Fibroblast of upper back skin (primary cell): ENCODE data around the gene CEP350.
"Not testable (repeated sequence)": the region's sequence is repeated elsewhere in the genome, so short reads cannot be mapped to it uniquely, and the experiment has no call there.

ENCODE experiments used
- DNase-seq: peaks from one replicate; pipeline ENCODE4 v3.0.0-alpha.2; 2013

CEP350 gene

GRCh38 chr1:180133688-180134087, 179.1 kb downstream of the CEP350 start:
- not testable (repeated sequence) for DNase-seq

GRCh38 chr1:180135535-180135934, 180.9 kb downstream of the CEP350 start:
- DNase-seq: peak; percentile 22

DNA sequence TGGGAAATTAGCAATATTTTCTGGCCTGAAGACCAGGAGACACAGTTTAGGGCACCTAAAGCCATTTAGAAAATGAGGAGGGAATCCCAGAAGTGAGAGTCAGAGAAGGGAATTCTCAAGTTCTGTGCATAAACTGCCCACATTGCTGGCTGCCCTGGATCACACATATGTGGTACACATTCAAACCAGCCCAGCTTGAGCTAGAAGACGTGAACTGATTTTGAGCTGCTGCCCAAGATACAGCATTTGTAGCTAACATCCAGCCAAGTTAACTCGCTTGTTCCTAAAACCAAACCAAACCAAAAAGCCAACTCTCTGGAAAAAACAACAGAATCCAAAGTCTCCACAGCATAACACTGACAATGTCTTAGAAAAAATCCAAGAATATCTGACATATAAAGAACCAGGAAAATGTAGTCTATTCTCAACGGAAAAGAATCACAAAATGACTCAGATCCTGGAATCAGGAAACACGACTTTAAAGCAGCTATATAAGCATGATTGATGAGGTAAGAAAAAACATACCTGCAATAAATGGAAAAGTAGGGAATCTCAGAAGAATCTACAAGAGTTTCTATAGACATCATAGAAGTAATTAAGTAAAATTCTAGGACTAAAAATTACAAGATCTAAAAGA, 181.8 kb downstream of the CEP350 start:
- no peak for DNase-seq

GRCh38 chr1:180136968-180137356, 182.4 kb downstream of the CEP350 start:
- DNase-seq: no peak

GRCh38 chr1:180137776-180138175, 183.2 kb downstream of the CEP350 start:
- DNase-seq: no peak

DNA sequence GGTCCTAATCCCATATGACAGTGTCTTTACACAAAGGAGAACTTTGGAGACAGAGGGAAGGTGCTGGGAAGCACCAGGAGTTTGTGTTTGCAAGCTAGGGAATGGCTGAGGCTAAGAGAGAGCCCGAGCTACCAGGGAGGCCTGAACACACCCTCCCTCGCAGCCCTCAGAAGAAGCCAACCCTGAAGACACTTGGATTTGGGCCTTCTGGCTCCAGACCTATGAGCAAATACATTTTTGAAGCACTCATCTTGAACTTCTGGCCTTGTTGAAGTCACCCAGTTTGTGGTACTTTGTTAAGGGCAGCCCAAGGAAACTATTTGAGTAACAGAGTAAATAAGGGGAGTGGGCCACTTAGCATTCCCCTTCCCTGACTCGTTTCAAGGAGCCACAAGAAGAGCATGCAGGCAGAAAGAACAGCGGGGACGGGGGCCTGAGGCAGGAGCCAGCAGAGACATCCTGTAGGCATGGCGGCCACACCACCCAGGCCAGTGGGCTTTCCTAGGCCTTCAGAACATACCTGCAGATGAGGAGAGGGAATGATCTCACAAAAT, 186.8 kb downstream of the CEP350 start:
- no peak for DNase-seq

- DNase-seq: no peak
These were observed 188.7 kb downstream of the CEP350 start for GRCh38 chr1:180143359-180143758.

- DNase-seq: no peak
These were observed 190.2 kb downstream of the CEP350 start for GRCh38 chr1:180144659-180145357.

- no peak for DNase-seq
These were observed 190.8 kb downstream of the CEP350 start for GRCh38 chr1:180145446-180145845.

DNA sequence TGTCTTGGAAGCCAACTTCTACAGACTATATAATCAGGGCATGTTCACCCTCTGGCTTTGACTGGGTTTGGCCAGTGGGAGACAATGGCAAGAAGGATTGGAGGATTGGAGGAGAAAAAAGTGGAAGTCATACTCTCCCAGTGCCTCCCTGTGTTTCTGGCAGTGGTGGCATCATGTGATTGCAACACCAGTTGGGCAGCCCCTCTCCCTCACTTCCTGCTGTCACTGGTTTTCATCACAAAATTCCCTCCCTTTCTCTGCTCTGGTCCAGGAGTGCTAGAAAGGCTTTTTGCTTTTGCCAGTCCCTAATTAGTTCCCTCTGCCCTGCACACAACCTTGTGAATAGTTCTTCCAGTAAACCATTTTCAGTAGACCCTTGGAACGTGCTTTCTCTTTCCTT, 196.4 kb downstream of the CEP350 start:
- no peak for DNase-seq

DNA sequence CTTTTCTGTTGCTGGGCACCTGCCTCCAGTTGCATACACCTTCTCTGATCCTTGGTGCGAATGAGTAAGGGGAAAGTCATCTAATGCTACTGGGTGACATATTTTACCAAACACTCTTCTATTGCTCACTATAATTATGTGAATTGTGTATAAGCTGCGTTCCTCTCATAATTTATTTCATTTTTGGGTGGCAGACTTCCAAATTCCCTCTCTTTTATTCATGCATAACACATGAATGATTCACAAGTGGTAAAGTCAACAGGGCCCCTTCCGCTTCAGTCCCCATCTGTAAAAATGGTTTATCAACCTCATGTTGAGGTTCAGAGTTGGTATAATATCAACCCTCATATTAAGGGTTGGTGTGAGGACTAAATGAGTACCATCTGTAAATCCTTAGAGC, 196.9 kb downstream of the CEP350 start:
- DNase-seq: peak; percentile 92

DNA sequence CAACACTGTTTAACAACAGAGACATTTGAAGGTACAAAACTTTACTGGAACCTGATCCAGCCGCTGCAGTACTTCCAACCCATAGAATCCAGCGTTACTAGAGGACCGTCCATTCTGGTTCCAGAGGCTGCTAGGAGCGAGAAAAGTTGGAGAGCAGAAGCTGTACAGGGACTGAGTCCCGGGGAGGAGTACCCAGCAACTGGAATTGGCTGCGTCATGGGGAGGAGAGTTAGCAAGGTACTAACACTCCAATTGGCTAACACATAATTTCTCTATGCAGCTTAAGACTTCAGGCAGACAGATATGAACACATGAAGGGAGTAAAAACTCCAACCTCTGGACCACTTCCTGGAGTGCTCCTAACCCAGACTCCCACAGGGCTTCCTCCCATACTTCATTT, 198.0 kb downstream of the CEP350 start:
- DNase-seq: no peak

- no peak for DNase-seq
These were observed 198.4 kb downstream of the CEP350 start for GRCh38 chr1:180153032-180153431.

DNA sequence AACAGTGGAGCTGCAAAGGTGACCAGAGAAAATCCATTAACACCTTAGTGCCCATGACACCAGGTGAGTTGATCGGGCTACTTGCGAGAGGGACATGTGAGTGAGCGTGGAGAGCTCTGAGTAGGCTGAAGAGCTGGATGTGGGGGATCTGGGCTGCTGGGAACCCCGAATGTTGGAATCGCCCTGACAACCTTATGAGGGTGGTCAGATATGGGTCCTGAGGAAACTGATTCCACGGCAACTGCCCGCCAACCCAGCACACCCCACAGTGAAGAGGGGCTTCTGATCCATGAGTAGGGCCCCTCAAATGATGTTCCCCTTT, 199.4 kb downstream of the CEP350 start:
- no peak for DNase-seq

DNA sequence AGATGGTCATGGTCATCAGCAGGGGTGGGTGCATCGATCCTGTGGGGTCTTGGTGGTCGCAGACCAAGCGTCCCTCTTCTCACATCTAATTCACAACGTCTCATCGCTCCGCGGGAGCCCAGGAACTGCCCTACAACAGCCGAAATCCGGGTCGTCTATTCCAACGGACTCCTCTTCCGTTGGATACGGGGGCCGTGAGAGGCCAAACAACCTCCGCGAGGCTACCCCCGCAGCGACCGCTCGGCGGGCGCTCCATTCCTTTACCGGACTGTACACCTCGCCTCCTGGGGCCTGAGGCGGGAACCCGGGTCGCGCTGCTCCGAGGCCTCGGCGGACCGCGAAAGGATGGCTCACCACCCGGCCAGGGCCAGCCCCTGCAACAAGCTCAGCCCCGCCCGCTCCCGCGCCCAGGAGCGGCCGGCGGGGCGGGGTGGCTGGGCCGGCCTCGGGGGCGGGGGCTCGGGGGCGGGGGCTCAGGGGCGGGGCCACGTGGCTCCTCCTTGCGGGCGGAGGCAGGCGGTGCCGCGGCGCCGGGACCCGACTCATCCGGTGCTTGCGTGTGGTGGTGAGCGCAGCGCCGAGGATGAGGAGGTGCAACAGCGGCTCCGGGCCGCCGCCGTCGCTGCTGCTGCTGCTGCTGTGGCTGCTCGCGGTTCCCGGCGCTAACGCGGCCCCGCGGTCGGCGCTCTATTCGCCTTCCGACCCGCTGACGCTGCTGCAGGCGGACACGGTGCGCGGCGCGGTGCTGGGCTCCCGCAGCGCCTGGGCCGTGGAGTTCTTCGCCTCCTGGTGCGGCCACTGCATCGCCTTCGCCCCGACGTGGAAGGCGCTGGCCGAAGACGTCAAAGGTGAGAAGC, 199.9 kb downstream of the CEP350 start, which contains the start of gene QSOX1:
TSS of gene QSOX1 (plus strand) at position 545 of the 857 bp plus-strand sequence. CDS start at position 584, 39 bp downstream.
- DNase-seq: peak; percentile 86

- DNase-seq: no peak
These were observed 200.6 kb downstream of the CEP350 start for GRCh38 chr1:180155182-180155682.

DNA sequence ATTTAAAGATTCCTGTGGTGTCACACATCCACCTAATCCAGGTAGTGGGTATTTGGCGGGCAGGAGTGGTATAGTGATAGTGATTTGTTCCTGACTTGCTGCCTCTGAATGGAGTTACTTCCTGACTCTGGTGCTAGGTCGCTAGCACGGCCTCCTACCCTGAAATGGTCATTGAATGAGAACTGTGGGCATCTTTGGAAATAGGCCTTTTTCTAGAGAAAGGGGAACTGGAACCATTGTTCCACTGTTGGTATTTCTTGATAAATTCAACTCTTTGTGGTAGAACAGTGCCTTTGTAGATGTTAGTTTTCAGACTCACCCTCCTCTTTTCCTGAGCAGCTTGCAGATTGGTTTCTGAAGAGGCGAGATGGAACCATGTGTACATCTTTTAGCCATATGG, 201.6 kb downstream of the CEP350 start:
- no peak for DNase-seq

DNA sequence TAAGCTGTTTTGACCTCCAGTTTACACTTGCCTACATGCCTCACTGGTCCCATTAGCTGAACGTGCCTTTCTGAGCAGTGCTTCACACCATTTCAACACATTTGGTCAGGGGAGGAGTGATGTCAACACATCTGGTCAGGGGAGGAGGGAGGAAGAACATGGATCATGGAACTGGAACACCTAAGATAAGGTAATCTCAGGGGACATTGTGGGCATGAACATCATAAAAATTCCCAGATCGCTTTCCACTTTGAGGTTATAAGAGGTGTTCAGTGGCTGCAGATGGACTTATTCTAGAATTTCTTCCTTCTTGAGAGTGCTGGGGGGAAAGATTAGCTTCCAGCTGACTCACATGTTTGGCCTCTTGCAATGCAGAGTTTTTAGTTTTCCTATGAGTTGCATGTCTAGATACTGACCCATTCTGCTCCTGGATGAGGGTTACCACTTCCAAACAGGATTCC, 202.1 kb downstream of the CEP350 start:
- DNase-seq: peak; percentile 83

DNA sequence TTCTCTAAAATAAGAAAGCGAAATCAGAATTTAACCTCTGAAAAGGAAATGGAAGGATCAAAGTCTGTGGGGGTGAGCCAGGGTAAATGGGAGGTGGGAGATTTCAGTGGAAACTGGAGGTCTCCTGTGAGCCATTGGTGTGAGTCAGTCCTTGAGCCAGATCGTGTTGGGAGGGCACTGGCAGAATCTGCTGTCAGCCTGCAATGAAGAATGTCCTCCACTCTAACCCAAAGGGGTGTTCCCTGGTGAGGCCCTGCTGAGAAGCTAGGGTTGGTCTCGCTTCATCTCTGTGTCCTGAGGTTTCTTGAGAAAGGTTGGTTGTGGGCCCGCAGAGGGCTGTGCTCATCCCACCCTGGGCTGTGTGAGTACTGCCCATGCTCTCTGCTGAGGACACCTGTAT, 202.5 kb downstream of the CEP350 start:
- DNase-seq: peak; percentile 72

- no peak for DNase-seq
These were observed 203.0 kb downstream of the CEP350 start for GRCh38 chr1:180157576-180158057.

DNA sequence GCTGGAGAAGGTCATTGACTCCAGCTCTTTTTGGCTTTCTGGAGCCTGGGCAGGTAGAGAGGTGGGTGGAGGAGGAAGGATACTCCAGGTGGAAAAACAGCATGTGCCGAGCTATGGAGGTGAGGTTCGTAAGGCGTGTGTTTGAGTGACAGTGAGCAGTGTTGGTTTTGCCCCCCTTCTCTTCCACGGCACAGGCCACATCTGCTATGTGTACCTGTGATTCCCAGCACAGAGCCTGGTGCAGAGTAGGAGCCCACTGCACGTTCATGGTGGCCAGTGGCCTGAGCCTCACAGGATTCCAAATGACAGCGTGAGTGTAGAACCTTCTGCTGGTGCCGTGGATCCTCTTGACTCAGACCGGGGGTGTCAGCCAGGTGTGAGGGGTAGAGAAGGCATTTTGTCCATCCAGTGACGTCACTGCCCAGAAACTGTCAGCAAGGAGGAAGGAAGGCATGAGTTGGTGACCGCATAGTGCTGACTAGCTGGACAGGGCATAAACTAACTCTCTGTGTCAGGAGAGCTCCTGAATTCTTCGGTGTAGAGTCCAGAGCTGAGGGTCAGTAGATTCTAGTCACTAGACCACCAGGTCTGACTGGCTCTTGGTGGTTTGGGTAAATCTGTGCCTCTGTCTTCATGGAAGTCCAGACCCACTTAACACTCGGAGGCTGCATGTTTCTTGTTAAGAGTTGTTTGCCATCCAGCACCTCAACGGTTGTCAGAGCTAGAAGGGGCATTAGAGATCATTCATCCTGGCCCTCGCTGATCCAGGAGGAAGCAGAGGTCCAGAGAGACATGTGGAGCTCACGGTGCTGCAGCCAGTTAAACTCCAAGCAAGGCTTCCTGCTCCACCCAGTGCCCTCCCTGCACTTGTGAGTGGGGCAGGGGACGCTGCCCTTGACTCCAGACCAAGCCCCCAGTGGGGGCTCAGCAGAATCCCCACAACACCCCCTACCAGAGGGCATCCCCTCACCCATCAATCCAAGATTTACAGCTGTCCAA, 203.8 kb downstream of the CEP350 start:
- no peak for DNase-seq

- DNase-seq: no peak
These were observed 205.7 kb downstream of the CEP350 start for GRCh38 chr1:180160357-180160756.
